HAP-1 (cell line): Measurements from ENCODE around the gene SP140.
"Not testable (repeated sequence)": the region's sequence is repeated elsewhere in the genome, so short reads cannot be mapped to it uniquely, and the experiment has no call there.

Source experiments
- DNase-seq, 2 experiments: peaks; one replicate each; pipeline ENCODE4 v3.0.0-alpha.2; 2016 to 2020; ENCODE audit warnings: low spot score in 2 of 2
- H3K27me3 ChIP-seq: fragments of 250-450 bp; sonication (Bioruptor Pico); 2 replicates; pipeline ENCODE4 v1.5.1; 2020; ENCODE audit warnings: low read depth, mild to moderate bottlenecking, moderate library complexity
- H3K36me3 ChIP-seq: fragments of 250-450 bp; sonication (Bioruptor Pico); replicated peaks from 2 replicates; pipeline ENCODE4 v1.5.1; 2020; ENCODE audit warnings: mild to moderate bottlenecking
- H3K4me1 ChIP-seq: fragments of 250-450 bp; sonication (Bioruptor Pico); 2 replicates; pipeline ENCODE4 v1.5.1; 2020; ENCODE audit warnings: mild to moderate bottlenecking
- H3K4me3 ChIP-seq: fragments of 250-450 bp; sonication (Bioruptor Pico); 2 replicates; pipeline ENCODE4 v1.5.1; 2020; ENCODE audit warnings: mild to moderate bottlenecking, moderate library complexity
- H3K9me3 ChIP-seq: fragments of 250-450 bp; sonication (Bioruptor Pico); 2 replicates; pipeline ENCODE4 v1.5.1; 2020; ENCODE audit warnings: mild to moderate bottlenecking, moderate library complexity
- in situ Hi-C: fragments of 300-500 bp; cut with MboI; formaldehyde crosslinking; loops from 3 replicates; pipeline ENCODE4 v1.14.3; 2020; ENCODE audit warnings: low sequenced_read_pairs, inconsistent platforms, mixed read lengths

SP140 gene

DNA sequence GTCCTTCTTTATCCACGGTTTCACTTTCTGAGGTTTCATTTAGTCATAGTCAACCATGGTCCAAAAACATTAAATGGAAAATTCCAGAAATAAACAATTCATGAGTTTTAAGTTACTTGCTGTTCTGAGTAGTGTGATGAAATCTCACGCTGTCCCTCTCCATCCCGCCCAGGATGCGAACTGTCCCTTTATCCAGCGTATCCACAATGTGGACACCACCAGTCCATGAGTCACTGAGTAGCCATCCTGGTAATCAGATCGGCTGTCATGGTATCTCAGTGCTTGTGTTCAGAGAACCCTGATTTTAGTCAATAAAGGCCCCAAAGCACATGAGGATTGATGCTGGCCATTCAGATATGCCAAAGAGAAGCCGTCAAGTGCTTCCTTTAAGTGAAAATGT is 105.2 kb downstream of the SP140 start:
- in situ Hi-C loops = no loop called here
- Histone ChIP-seq H3K36me3 (no peaks in the 10 kb centered on the region), H3K4me3 (no peak overlapping the region)

DNA sequence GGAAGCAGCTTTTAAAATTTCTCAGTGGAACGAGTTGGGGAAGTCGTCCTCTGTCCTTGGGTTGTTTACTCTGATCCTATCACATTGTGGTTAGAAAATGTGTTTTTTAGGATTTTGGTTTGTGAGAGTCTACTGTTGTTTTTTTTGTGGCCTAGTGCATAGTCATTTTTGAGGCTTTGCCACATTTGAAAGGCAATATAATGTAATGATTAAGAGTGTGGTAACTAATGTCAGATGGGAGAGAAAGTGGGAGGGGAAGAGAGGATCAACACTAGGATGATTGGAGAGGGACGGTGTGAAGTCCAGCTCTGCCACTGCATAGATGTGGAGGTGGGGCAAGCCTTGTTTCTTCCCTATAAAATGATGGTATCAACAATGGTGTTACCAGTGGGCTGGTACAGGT is 109.9 kb downstream of the SP140 start:
- Histone ChIP-seq H3K9me3 (no peaks in the 10 kb centered on the region), H3K36me3 (no peaks in the 10 kb centered on the region), H3K4me1 (no peaks in the 10 kb centered on the region), H3K27me3 (no peaks in the 10 kb centered on the region), H3K4me3 (no peak overlapping the region)
- in situ Hi-C loops = no loop called here
- DNase-seq = no peak

More for the DNA sequence above, 105.2 kb downstream of the SP140 start:
- DNase-seq = no peak
- Histone ChIP-seq H3K4me1 (no peaks in the 10 kb centered on the region), H3K27me3 (no peaks in the 10 kb centered on the region), H3K9me3 (no peaks in the 10 kb centered on the region)

DNA sequence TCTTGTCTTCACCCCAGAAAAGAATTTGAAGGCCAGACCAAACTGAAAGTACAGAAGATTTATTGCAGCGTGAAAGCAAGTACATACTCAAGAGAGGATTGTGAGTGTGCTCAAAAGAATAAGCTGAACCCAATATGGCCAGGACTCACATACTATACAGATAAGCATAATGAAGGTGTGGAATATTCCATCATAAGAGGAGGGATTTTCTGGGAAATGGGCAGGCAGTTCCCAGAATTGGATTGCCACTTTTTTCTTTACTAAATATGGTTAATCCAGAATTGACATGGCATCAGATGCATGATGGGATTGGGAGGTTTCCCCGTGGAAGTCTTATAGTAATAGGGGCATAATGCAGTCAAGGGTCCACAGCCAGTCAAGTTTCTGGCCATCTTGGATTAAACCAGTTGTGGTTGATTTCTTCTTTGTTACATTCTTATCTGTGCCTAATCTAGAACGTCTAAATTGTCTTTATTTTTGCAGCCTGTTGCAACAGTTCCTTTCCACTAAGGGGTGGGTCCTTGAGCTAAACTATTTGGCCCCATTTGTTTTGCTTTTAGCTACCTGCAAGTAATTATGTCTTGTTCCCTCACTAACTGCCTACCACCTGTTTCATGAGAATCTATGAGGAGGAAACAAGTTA is 110.4 kb downstream of the SP140 start:
- in situ Hi-C loops = no loop called here
- no peaks in the 10 kb centered on the region for H3K9me3 ChIP-seq
- H3K36me3 ChIP-seq = no peaks in the 10 kb centered on the region
- H3K27me3 ChIP-seq = no peaks in the 10 kb centered on the region
- no peak for DNase-seq
- H3K4me3 ChIP-seq = no peak overlapping the region
- H3K4me1 ChIP-seq = no peaks in the 10 kb centered on the region

DNA sequence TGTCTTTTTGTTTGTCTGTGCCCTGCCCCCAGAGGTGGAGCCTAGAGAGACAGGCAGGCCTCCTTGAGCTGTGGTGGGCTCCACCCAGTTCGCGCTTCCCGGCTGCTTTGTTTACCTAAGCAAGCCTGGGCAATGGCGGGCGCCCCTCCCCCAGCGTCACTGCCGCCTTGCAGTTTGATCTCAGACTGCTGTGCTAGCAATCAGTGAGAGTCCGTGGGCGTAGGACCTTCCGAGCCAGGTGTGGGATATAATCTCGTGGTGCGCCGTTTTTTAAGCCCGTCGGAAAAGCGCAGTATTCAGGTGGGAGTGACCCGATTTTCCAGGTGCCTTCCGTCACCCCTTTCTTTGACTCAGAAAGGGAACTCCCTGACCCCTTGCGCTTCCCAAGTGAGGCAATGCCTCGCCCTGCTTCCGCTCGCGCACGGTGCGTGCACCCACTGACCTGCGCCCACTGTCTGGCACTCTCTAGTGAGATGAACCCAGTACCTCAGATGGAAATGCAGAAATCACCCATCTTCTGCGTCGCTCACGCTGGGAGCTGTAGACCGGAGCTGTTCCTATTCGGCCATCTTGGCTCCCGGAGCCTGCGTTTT is 116.5 kb downstream of the SP140 start:
- H3K27me3 ChIP-seq, H3K36me3 ChIP-seq, DNase-seq, in situ Hi-C loops, H3K4me3 ChIP-seq, H3K4me1 ChIP-seq, H3K9me3 ChIP-seq: not testable (repeated sequence)

DNA sequence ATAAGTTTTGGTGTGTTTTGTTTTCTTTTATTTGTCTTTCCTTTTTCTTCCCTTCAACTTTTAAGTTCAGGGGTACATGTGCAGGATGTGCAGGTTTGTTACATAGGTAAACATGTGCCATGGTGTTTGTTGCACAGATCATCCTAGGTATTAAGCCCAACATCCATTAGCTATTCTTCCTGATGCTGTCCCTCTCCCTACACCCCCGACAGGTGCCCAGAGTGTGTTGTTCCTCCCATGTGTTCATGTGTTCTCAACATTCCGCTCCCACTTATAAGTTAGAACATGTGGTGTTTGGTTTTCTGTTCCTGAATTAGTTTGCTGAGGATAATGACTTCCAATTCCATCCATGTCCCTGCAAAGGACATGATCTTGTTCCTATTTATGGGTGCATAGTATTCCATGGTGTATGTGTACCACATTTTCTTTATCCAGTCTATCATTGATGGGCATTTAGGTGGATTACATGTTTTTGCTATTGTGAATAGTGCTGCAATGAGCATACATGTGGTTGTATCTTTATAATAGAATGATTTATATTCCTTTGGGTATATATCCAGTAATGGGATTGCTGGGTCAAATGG is 117.6 kb downstream of the SP140 start:
- H3K4me3 ChIP-seq, in situ Hi-C loops, H3K9me3 ChIP-seq, H3K36me3 ChIP-seq, H3K27me3 ChIP-seq, DNase-seq, H3K4me1 ChIP-seq: not testable (repeated sequence)

DNA sequence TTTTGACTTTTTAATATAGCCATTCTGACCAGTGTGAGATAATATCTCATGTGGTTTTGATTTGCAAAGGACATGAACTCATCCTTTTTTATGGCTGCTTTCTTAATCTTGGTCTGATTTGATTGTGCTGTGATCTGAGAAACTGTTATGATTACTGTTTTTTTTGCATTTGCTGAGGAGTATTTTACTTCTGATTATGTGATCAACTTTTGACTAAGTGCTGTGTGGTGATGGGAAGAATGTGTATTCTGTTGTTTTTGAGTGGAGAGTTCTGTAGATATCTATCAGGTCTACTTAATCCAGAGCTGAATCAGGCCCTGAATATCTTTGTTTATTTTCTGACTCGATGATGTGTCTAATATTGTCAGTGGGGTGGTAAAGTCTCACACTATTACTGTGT is 118.2 kb downstream of the SP140 start:
- Histone ChIP-seq H3K4me1 (no peaks in the 10 kb centered on the region), H3K9me3 (no peaks in the 10 kb centered on the region), H3K4me3 (no peak overlapping the region), H3K36me3 (no peaks in the 10 kb centered on the region), H3K27me3 (no peaks in the 10 kb centered on the region)
- in situ Hi-C loops = no loop called here
- DNase-seq = no peak

DNA sequence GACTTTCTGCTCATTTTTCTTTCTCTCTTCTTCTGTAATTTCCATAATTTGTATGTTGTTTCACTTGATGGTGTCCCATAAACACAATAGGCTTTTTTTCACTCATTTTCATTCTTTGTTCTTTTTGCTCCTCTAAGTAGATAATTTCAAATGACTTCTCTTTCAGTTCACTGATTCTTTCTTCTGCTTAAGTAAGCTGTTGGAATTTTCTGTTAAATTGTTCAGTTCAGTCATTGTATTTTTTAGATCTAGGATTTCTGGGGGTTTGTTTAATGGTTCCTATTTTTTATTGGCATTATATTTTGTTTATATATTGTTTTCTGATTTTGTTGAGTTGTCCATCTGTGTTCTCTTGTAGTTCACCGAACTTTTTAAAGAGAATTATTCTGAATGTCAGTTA is 120.9 kb downstream of the SP140 start:
- no peaks in the 10 kb centered on the region for H3K9me3 ChIP-seq
- in situ Hi-C loops = no loop called here
- H3K4me3 ChIP-seq = no peak overlapping the region
- H3K36me3 ChIP-seq = no peaks in the 10 kb centered on the region
- DNase-seq = no peak
- no peaks in the 10 kb centered on the region for H3K4me1 ChIP-seq
- H3K27me3 ChIP-seq = no peaks in the 10 kb centered on the region

DNA sequence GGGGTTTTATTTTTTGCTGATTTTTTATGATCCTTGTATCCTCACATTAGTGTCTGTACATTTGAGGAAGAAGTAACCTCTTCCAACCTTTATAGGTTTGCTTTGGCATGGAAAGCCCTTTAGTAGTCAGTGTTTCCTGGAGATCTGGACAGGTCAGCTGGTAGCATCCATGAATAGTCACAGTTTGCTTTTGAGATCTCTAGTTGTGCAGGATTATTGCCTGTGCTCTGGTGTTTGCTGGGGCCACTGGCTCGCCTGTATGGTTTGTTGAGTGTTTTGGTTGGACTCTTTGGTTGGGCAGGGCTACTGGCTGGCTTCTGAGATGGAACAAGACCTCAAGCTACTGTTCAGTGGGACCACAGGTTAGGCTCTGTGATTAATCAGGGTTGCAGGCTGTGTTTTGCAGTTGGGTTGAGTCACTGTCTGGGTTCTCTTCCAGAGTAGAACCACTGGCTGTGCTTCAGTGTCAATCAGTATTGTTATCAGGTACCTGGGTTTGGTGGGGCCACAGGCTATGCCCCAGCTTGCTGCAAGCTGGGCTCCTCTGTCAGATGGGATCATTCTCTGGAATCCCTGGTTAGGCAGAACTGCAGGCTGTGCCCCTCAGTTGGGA is 121.5 kb downstream of the SP140 start:
- DNase-seq = no peak
- no peaks in the 10 kb centered on the region for H3K27me3 ChIP-seq
- H3K9me3 ChIP-seq = no peaks in the 10 kb centered on the region
- in situ Hi-C loops = no loop called here
- no peaks in the 10 kb centered on the region for H3K36me3 ChIP-seq
- no peak overlapping the region for H3K4me3 ChIP-seq
- no peaks in the 10 kb centered on the region for H3K4me1 ChIP-seq

DNA sequence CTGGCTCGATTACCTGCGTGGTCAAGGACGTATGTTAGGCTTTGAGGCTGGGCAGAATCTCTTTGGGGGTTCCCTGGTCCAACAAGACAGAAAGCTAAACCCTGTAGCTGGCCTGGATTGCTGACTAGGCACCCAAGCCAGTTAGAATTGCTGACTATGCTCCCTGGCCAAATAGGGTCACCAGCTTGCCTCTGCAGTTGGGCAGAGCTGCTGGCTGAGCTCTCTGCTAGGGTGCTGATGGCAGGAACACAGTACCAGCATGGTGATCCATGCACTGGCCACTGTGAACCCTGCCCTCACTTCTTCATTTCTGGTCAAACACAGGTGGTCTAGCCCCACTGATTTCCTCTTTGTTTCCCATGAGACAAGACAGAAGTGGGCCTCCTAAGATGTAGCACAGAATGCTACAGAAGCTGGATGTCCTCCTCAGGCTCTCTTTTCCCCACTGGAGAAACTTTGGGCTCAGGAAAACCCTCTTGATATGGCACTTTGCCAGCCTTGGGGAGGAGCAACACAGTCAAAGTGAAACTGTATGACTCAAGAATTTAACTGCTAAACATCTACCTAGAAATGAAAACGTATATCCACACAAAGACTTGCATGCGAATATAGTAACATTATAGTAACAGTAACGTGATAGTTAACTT is 122.2 kb downstream of the SP140 start:
- no peak for DNase-seq
- H3K4me3 ChIP-seq = no peak overlapping the region
- no peaks in the 10 kb centered on the region for H3K4me1 ChIP-seq
- H3K27me3 ChIP-seq = no peaks in the 10 kb centered on the region
- no peaks in the 10 kb centered on the region for H3K9me3 ChIP-seq
- no peaks in the 10 kb centered on the region for H3K36me3 ChIP-seq
- in situ Hi-C loops = no loop called here

DNA sequence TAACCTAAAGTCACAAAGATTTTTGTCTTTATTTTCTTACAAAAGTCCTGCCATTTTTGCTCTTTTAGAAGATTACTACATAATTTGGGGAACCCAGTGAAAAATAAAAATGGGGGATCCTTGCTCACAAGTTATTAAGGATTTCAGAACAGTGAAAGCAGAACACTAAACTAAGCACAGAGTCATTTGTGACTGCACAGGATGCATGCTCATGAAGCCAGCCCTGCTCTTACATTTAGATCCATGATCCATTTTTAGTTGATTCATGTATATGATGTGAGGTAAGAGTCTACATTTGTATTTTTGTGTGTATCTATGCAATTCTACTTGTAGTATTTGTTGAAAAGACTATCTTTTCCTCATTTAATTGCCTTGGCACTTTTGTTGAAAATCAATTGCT is 123.3 kb downstream of the SP140 start:
- in situ Hi-C loops = no loop called here
- no peak for DNase-seq
- Histone ChIP-seq H3K4me1 (no peaks in the 10 kb centered on the region), H3K4me3 (no peak overlapping the region), H3K36me3 (no peaks in the 10 kb centered on the region), H3K27me3 (no peaks in the 10 kb centered on the region), H3K9me3 (no peaks in the 10 kb centered on the region)

DNA sequence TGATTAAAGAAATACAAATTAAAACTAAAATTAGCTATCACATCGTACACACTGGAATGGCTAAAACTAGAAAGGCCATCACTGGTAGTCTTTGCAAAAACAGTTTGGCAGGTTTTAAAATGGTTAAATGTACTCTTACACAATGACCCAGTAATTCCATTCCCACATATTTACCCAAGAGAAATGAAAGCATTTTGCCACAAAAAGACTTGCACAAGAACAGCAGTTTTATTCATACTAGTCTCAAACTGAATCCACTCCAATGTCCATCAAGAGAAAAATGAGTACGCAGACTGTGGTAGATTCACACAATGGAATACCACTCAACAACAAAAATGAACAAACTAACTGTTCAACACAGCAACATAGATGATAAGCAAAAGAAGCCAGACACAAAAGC is 130.5 kb downstream of the SP140 start:
- Histone ChIP-seq H3K36me3 (no peaks in the 10 kb centered on the region), H3K27me3 (no peaks in the 10 kb centered on the region), H3K9me3 (no peaks in the 10 kb centered on the region; the same call in 1 of the 2 replicates), H3K4me3 (no peak overlapping the region), H3K4me1 (no peaks in the 10 kb centered on the region)
- DNase-seq = no peak
- in situ Hi-C loops = no loop called here

DNA sequence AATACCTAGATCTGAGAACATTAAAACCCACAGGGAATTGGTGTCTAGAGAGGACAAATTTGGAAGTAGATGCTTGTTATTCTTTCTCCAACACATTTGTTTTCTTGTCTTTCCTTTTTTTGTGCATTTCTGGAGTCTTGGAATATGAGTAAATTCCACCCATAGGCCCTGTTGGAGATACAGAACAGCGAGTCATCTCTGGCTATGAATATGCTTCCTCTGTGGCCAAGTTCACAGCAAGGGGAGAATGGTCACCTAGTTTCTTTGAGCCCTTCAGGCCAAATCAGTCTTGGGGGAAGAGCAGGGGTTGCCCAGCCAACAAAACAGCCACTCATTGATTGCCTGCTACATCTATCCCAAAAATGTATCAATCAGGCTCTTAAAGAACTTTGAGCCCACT is 132.8 kb downstream of the SP140 start:
- Histone ChIP-seq H3K9me3 (no peaks in the 10 kb centered on the region; the same call in 1 of the 2 replicates), H3K27me3 (no peaks in the 10 kb centered on the region), H3K4me3 (no peak overlapping the region), H3K4me1 (no peaks in the 10 kb centered on the region), H3K36me3 (no peaks in the 10 kb centered on the region)
- in situ Hi-C loops = no loop called here
- DNase-seq = no peak

DNA sequence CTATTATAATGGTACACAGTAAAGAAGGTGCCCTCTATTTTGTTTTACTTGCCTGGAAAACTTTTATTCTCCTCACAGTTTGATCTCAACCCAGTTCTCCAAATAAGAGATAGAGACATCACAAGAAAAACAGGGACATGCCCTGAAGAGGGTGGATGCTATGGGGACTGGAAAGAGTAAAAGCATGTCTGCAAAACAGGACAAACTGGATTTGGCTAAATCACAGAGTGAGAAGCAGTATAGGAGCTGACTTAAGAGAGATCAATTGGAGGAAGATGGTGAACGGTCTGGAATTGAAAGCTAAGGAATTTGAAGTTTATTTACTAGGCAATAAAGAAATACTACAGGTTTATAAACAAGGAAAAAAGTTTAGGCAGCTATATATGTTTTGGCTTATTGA is 134.5 kb downstream of the SP140 start:
- in situ Hi-C loops = no loop called here
- H3K4me3 ChIP-seq = no peak overlapping the region
- H3K4me1 ChIP-seq = no peaks in the 10 kb centered on the region
- no peaks in the 10 kb centered on the region; the same call in 1 of the 2 replicates for H3K9me3 ChIP-seq
- H3K36me3 ChIP-seq = no peaks in the 10 kb centered on the region
- DNase-seq = no peak
- no peaks in the 10 kb centered on the region for H3K27me3 ChIP-seq
